GM19468 (cell line): ENCODE measurements around the gene KRTAP6-3.

Experiments used
- ATAC-seq: cut with Tn5 transposase; IDR thresholded peaks from one replicate; pipeline ENCODE4 v1.9.1; 2021; ENCODE audit warnings: mild to moderate bottlenecking, moderate library complexity, moderate number of reproducible peaks; ENCODE audit not compliant: unreplicated experiment; ENCODE audit errors: extremely low read depth

The KRTAP6-3 gene

GRCh38 chr21:30592140-30592539 lies at the start of gene KRTAP6-3:
TSS of gene KRTAP6-3 (plus strand) at chr21:30592440. CDS start at chr21:30592446, 6 bp downstream.
- no peak for ATAC-seq

GRCh38 chr21:30552782-30553181 lies 39.5 kb upstream of the KRTAP6-3 start:
- ATAC-seq = no peak

DNA sequence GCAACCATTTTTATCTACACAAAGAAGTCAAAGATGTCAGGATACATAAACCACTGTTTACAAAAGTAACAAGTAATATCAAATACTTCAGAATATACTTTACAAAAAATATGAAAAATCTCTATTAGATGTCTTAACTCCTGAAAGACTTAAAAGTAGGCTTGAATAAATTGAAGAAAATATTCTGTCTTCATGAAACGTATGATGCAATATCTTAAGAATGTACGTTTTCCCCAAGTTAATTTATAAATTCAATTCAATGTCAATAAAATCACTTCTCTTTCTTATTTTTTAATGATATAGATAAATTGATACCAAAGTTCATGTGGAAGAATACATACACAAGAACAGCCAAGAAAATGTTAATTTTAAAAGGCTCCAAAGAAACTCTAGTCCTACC lies 37.1 kb upstream of the KRTAP6-3 start:
- ATAC-seq = no peak

GRCh38 chr21:30561264-30561895 lies 30.9 kb upstream of the KRTAP6-3 start, which contains the start of gene KRTAP19-7:
TSS of gene KRTAP19-7 (minus strand) at chr21:30561314. CDS start at chr21:30561289, 25 bp downstream.
- ATAC-seq = no peak

- no peak for ATAC-seq
These were observed 30.3 kb upstream of the KRTAP6-3 start for GRCh38 chr21:30561957-30562356.

- ATAC-seq = no peak
These were observed 29.2 kb upstream of the KRTAP6-3 start for GRCh38 chr21:30563072-30563471.

GRCh38 chr21:30563630-30564029 lies 28.6 kb upstream of the KRTAP6-3 start:
- ATAC-seq = no peak

- no peak for ATAC-seq
These were observed 24.6 kb upstream of the KRTAP6-3 start for GRCh38 chr21:30567617-30568016.

DNA sequence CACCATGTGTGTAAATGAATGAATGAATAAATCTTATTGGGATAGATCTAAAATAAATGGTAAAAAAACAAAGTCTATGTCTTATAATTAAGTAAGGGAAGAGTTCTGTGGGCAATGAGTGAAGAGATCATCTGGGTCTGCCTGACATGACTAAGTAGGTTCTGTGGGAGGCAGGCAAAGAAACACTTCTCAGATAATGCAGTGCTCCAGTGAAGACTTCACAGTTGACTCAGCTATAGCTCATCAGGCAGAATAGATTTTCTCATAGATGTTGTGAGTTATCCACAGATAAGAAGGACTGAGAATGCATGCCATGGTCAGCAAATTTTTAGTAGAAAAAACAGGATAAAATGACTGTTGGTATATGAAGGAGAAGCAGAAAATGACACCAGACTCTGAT lies 14.5 kb upstream of the KRTAP6-3 start:
- ATAC-seq = no peak

- no peak for ATAC-seq
These were observed 12.9 kb upstream of the KRTAP6-3 start for GRCh38 chr21:30579346-30579745.

GRCh38 chr21:30580132-30580531 lies 12.1 kb upstream of the KRTAP6-3 start:
- no peak for ATAC-seq

GRCh38 chr21:30582870-30583269 lies 9.4 kb upstream of the KRTAP6-3 start:
- ATAC-seq = no peak

GRCh38 chr21:30590297-30590696 lies 1.9 kb upstream of the KRTAP6-3 start, which contains the start of gene KRTAP22-2:
TSS of gene KRTAP22-2 (minus strand) at chr21:30590397.
- no peak for ATAC-seq

- ATAC-seq = no peak
These were observed 6.6 kb downstream of the KRTAP6-3 start, which contains the start of gene KRTAP6-2 for GRCh38 chr21:30598802-30599201. TSS of gene KRTAP6-2 (minus strand) at chr21:30598902. CDS start at chr21:30598874, 28 bp downstream.

GRCh38 chr21:30600787-30601186 lies 8.5 kb downstream of the KRTAP6-3 start, which contains the start of gene KRTAP22-1:
TSS of gene KRTAP22-1 (plus strand) at chr21:30601087.
- ATAC-seq = no peak

DNA sequence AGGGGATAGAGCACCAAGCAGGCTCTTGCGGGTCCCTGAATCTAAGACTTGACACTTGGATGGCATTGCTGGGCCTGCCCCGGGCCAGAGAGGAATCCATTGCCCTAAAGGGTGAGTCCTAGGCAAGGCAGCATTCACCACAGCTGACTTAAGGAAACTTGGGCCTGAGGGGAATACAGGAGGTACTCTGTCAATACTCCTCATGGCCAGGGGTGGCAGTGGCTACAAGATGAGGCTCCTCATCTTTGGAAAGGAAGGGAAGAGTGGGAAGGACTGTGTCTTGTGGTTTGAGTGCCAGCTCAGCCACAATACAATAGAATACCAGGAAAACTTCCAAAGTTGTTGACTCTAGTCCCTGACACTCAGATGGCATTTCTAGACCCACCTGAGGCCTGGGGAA lies 13.7 kb downstream of the KRTAP6-3 start:
- ATAC-seq = no peak

DNA sequence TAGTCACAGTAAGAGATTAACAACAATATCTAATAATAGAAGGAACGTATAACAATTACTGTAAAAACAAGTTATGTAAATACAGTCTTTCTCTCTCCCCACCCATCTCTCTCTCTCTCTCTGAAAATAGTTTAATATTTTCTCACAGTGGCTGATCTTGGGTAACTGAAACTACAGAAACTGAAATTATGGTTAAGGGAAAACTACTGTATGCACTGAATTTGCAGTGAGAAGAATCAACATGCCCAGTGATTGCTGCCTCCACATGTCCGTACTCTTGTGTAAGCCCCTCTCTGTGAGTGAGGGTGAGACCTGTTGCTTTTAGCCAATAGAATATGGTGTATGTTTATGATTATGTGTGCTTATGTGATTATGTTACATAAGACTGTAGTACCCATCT lies 19.9 kb downstream of the KRTAP6-3 start:
- no peak for ATAC-seq

- no peak for ATAC-seq
These were observed 21.6 kb downstream of the KRTAP6-3 start, which contains the start of gene KRTAP6-1 for GRCh38 chr21:30613836-30614235. TSS of gene KRTAP6-1 (minus strand) at chr21:30613930. CDS start at chr21:30613904, 26 bp downstream.

DNA sequence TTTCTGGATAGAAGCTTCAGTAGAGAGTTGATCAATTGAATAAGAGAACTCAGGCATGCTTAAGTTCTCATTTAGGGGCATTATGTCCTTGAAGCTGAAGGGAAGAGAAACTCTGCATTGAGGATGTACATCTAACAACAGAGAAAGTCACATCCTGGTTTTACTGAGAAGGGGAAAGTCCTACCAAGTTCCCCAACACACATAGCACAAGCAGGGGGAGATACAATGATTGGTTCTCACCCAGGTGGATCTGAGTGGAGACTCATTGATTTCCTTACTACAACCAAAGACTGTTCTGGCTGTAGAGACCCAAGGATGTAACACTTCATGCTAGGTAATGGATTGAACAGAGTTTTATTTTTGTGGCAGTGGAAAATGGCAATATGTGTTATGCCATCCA lies 23.0 kb downstream of the KRTAP6-3 start:
- ATAC-seq = no peak

DNA sequence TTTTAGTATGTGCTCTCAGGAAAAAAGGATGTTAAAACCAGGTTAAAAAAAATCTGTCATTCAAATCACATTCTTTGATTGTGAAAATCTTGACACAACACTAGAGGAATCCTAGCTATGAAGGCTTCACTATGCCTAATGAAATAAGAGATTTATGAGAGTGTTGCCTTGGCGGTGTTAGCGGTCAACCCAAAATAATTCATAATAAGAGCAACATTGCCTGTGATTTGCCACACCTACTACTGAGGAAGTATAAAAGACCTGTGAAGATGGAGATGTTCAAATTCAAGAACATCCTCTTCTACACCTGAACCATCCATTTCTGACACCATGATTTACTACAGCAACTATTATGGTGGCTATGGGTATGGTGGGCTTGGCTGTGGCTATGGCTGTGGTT lies 23.9 kb downstream of the KRTAP6-3 start, which contains the start of gene KRTAP20-1:
Gene KRTAP20-1, plus strand, starts transcription at position 301 of the 400 bp plus-strand sequence. Its CDS starts 30 bp downstream, at position 331.
- no peak for ATAC-seq

DNA sequence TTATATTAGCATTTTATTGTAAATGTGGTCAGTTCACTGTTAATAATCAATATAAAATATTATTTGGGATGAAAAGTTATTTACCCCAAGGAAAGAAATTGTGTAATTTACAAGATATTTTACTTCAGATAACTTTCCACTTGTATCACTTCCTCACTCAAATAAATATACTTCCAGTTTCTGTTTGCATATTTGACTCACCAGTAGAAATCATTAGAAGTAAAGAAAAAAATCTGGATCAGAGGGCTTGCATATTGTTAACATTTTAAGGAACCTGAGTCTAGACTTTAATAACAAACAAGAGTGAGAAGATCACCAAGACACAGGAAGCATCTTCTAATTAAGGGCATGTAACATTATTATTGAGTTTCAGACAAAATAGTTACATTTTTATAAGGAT lies 27.8 kb downstream of the KRTAP6-3 start:
- no peak for ATAC-seq

GRCh38 chr21:30620522-30620921 lies 28.3 kb downstream of the KRTAP6-3 start, which contains the start of gene KRTAP20-4:
TSS of gene KRTAP20-4 (plus strand) at chr21:30620627.
- ATAC-seq = no peak
